ENCODE data around the gene CGNL1.

The CGNL1 gene

DNA sequence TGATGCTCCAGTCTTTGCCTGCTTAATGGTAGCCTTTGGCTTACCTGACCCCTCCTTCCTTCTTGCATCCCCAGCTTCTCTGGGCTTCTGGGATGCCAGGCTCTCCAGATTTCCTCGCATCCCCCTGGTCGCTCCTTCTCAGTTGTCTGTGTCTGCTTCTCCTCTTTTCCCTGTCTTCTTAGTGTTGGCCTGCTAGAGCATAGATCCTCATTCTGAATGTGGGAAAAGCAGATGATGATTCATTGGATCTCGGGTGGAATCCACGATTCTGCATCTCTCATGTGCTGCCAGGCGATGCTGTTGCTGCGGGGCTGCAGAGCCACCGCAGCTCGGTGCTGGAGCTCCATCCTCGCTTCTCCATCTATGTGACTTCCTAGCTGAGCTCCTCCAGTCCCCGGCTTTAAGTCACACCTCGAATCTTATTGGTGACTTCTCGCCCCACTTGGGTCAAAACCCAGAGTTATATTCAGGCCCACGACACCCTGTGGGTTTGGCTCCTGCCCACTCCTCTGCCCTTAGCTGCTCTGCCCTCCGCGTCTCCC lies 47.4 kb downstream of the CGNL1 start:
- no peak for DNase-seq

DNA sequence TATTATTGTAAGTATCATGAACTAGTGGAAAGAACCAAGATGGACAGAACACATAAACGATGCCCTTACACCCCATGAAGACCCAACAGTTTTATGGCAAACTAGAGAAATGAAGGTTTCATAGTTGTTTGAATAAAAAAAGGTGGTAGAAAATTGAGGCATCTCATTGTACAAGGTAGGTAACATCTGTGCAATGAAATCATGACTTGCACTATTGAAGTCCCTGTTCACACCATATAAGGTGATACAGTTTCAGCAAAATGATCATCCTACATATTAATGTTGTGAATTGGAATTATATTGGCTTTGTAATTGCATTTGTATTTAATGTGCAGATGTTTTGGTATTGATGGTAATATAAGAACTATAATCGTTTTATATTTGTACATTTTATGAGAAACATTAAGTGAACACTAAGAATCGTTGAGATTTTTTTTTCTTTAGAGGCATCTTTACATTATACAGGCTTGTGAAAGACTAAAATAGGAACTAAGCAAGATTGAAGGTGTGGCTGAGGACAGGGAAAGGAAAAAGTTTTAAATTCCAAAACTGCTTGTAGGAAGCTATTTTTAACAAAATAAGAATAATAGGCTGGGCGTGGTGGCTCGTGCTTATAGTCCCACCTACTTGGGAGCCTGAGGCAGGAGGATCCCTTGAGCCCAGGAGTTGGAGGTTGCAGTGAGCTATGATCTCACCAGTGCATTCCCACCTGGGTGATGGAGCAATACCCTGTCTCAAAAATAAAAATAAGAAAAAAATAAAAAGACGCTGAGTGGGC lies 48.5 kb downstream of the CGNL1 start:
- no peak for DNase-seq

DNA sequence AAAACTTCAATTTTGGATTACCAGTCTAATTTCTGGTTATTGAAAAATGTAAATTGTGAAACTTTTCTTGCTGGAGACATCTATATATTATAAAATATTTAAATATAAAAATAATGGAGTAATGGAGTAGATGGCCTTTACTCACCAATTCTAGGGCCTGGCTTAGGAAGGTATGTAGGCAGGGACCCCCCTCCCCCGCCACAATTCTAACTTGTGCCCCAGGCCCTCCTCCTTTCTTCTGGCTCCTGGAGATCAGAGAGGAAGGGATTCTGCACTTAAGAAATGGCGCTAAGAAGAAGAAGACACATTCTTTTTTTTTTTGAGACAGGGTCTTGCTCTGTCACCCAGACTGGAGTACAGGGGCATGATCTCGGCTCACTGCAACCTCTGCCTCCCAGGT lies 49.5 kb downstream of the CGNL1 start:
- DNase-seq, result no peak

DNA sequence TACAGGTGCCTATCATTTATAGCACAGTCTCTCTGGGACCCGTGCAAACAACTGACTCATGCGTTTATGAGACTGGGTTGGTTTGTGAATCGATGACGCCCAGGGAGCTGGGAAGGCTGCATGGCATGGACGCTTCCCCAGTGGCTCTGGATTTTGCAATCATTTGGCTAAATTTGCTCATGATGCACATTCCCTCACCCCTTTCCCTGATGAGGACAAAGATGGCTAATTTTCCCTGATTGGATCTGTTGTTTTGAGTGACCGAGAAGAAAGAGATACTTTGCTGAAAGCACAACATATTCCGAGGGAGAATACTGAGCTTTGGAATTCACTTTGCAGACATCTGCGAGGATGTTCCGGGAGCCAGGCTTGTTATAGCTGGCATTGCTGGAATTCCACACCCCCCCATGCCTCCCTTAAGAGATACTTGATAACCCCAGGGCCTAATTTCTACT lies 51.1 kb downstream of the CGNL1 start:
- DNase-seq, result no peak

DNA sequence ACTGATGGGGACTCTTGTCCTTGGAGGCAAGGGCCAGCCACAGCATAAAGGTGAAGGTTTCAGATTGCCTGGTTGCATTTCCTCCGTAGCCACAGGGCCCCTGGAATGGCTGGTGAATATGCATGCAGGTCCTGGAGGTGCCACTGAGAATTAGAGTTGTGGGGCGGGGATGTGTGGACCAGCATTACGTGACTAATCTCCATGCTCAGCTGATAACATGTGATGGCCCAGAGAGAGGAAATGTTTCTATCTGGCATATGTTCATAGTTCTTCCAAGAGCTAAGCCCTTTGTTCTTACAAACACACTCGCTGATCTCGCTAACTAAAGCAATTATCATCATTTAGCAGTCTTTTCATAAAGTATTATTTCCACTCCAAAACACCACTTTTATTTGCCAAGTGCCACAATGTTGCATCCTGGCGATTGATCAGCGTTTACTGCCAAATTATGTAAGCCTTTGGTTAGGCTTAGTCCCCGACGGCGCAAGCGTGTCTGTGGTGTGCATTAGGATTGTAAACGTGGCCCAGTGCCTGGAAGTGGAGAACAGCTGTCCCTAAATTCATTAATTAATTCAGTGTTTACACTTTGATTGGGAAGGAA lies 55.9 kb downstream of the CGNL1 start:
- no peak for DNase-seq

DNA sequence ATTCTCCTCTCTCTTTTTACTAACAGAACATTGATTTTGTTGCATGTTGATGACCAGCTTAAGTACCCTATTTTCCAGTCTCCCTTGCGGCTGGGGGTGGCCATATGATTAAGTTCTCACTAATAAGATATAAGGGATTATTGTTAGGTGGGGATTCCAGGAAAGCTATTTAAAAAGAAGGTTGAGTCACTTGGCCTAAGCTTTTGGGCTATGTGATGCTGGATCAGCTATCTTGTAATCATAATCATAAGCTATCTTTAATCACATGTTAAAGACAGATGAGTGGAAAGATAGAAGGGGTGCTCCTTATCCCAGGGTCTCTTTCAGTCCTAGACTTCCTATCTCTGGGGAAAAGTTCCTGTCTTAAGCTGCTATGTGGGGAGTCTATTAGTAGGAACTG lies 59.9 kb downstream of the CGNL1 start:
- DNase-seq, result no peak

DNA sequence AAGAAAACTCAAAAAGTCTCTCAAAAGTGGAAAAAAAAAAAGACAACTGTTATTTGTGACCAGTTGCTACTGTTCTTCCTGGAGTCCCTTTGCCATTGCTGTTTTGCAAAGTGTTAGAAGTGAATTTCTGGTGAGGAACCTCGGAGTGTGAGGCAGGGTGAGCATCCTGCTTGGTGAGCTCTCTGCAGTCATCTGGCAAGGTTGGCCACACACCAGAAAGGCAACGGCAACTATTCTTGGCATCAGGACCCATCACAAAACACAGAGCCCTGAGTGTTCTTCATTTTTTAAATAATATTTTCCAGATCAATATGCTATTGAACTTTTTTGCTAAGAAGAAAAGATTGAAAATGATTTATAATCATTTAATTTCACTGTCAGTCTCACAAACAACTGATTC lies 60.7 kb downstream of the CGNL1 start:
- no peak for DNase-seq

DNA sequence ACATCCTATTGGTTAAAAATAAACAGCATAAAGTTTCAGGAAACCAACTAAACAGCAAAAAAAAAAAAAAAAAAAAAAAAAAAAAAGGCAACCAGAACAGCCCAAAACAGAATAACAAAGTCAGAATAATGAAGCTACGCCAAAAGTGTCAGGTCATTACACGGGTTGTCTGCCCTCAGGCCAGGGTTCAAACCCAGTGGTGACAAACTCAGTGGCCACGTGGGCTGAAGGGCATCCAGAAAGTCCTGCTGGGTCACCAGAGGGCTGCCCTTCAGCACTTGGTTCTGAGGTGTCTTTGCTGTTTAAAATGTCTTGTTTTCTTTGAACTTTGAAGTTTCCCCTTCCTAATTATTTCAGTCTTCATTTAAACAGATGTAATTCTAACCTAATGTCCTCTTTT lies 61.3 kb downstream of the CGNL1 start:
- no peak for DNase-seq

DNA sequence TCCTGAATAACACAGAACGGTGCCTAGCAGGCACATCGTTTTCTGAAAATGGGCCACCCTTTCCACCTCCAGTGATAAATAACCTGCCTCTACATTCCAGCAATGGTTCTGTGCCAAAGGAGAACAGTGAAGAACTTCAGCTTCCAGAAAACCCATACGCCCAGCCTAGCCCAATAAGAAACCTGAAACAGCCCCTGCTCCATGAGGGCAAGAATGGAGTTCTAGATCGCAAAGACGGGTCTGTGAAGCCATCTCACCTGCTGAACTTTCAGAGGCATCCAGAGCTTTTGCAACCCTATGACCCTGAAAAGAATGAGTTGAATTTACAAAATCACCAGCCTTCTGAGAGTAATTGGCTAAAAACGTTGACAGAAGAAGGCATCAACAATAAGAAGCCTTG lies 61.9 kb downstream of the CGNL1 start:
- DNase-seq, result no peak

DNA sequence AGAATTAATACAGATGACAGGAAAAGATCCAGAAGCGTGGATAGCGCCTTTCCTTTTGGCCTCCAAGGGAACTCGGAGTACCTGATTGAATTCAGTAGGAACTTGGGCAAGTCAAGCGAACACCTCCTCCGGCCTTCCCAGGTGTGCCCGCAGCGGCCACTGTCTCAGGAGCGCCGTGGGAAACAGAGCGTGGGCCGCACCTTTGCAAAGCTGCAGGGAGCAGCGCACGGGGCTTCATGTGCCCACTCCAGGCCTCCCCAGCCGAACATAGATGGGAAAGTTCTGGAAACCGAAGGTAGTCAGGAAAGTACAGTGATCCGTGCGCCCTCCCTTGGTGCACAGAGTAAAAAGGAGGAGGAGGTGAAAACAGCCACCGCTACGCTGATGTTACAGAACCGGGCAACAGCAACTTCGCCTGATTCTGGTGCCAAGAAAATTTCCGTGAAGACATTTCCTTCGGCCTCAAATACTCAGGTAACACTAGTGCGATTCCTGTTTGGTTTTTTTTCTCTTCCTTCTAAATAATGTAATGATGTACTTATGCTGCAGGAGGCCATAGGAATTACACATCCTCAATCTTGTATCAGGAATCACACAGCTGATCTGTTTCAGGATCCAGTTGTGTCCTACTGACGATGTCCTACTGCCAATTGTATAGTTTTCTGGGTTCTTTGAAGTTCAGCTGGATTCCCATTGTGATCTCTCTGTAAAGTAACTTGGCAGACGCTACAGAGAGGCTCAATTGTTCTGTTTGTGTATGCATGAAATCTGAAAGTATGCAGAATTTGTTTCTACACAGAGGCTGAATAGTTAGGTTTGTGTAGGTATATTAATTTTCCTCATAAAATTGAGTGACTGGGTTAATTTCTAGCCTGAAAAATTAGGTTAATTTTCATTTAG lies 63.1 kb downstream of the CGNL1 start:
- no peak for DNase-seq

DNA sequence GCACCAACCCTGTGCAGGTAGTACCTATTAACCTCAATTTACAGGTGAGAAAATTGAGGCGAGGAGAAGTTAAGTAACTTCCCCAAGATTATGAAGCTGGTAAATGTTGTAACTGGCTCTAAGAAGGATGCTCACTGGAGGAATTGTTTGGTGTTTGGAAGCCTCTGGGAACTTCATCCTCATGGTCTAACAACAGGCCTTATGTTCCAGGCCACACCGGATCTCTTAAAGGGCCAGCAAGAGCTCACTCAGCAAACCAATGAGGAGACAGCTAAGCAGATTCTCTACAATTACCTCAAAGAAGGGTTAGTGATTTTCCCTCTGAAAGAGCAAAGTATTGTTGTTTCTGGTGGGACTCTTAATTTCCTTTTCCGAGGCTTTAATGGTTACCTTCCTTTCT lies 63.9 kb downstream of the CGNL1 start:
- no peak for DNase-seq

DNA sequence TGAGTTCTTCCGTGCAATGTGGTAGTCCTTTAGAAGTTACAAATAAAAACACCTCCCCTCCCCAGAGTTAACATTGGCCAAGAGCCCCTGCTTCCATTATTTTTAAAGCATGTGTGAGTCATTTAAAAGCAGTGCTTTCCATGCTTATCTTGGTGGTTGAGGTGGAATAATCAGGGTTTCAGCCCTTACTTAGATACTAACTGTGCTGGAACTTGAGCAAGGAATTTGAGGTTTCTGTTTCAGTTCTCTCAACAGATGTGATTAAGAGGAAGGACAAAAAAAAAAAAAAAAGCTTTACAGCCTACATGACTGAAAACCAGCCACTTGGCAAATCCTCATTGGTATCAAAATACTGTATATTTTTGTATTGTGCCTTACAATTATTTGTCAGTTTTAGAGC lies 64.5 kb downstream of the CGNL1 start:
- DNase-seq, result no peak

DNA sequence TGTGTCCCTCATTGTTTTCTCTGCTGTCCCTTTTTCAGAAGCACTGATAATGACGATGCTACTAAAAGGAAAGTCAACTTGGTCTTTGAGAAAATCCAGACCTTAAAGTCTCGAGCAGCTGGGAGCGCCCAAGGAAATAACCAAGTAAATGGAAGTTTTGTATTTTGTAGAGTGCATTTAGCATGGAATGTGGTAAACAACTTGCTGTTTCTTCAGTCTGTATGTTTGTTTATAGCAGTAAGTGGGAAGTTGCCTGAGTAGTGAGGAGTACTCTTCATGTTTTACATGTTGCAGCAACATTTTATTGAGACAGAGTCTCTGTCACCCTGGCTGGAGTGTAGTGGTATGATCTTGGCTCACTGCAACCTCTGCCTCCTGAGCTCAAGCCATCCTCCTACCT lies 66.0 kb downstream of the CGNL1 start:
- no peak for DNase-seq

DNA sequence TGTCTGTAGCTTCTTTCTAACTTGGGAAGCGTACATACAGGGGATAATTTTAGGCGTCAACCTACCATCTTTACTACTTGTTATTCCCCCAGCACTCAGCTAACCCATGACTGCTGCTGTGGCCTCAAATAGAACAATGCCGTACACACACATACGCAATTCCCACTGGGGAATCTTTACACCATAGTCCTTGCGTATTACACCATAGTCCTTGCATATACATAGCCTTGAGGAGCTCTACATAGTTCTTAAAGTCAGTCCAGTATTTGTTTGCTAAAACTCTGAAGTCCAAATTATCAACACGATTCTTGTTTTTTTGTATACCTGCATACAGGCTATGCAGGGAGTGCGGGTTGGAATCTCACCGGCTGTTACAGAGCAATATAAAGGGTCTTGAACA lies 67.2 kb downstream of the CGNL1 start:
- no peak for DNase-seq

DNA sequence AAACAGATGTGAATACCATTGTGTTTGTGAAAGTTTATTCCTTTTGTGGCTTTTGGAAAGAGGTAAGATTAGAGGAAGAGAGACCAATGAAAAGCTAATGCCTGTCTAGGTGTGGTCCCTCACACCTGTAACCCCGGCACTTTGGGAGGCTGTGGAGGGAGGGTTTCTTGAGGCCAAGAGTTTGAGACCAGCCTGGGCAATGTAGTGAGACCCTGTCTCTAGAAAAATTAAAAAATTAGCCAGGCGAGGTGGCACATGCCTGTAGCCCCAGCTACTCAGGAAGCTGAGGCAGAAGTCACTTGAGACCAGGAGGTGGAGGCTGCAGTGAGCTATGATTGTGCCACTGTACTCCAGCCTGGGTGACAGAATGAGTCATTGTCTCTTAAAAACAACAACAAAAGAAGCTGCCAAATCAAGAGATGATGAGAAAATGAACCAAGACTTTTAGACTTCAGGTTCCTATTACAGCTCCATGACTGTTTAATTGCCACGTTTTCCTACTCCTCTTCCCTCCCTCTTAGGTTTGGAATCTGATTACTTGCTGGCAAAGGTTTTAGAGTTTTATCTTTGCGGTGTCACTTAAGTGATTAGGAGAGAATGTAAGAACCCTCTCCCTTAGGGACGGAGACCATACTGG lies 68.7 kb downstream of the CGNL1 start:
- no peak for DNase-seq

DNA sequence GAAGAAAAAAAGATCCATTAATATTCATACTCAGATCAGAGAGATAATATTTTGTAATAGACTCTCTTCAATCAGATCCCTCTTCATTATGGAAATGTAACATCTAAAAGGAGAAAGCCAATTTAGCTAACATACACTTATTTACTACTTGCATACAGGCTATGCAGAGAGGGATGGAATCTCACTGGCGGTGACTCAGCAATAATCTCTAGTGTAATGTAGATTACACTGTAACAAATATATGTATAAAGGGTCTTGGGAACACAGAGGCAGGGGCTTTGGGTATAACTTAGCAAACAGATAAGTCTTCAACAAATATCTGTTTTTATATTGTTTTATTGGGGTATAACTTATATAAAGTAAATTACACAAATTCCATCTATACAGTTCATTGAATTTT lies 69.6 kb downstream of the CGNL1 start:
- no peak for DNase-seq

DNA sequence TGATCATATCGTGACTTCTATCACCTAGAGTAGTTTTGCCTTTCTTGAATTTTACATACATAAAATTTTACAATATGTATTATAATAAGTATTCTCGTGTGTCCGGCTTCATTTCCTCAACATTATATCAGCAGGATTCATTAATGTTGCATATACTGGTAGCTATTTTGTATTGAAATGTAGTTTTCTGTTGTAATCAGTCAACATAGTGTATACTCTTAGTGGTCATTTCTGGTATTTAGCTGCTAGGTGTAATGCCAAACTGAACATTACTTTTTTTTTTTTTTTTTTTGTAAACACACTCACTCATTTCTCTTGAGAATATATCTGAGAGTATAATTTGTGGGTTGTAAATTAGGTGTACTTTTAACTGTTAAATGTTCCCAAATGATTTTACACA lies 70.1 kb downstream of the CGNL1 start:
- DNase-seq, result no peak

DNA sequence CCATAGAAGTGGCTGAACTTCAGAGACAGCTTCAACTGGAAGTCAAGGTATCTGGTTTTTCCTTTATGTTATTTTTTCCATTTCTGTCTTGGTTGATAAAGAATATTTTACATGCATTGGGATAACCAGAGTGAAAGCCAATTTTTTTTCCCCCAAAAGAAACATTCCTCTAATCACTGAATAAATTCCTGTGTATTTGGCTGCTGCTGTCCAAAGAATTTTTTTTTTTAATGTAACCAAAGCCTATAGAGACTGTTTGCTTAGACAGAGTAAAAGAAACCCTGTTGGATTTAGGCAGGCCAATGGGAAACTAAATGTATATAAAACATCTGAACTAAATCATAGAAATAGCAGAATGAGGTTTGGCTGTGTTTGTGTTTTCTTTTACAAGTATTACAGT lies 75.2 kb downstream of the CGNL1 start:
- DNase-seq, result no peak

DNA sequence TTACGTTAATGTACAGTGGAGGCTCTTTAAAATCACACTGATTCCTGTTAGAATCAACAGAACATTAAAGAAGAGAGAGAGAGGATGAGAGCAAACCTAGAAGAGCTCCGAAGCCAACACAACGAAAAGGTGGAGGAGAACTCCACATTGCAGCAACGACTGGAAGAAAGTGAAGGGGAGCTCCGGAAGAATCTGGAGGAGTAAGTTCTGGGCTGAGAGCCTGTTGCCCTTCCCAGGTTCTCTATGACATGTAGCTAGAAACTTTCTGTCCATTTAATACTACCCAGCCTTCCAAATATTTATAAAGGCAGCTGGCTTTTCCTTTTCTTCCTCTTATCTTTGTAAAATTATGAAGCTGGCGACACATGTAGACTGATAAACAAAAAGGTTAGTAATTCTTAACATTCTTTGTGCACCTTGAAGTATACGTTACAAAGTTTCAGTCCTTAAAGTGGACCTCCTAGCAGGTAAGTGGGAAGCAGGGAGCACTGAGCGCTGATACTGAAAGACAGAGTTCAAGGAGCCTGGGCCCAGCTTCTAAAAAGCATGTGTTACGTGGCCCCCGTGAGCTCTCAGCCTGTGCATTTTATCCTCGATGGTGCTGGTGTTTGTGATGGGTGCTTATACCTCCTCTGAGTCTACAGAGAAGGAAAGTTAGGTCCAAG lies 75.9 kb downstream of the CGNL1 start:
- no peak for DNase-seq

DNA sequence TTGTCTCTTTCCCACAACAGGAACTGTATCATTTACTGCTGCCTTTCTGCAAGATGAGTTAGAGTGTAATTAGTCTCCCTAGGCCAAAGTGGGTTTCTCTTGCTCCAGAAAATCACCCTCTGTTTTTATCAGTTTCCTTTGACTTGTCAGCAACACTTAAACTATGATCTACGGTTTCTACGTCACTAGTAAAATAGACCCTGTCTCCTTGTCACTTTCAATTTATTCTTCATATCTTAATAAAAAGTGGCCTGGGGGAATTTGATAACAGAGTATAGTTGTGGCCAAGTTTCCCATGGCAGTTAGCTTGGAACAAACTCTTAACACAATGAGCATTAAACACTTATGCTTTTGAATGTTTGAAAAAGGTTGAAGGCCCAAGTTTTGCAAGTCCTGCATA lies 79.6 kb downstream of the CGNL1 start:
- no peak for DNase-seq

DNA sequence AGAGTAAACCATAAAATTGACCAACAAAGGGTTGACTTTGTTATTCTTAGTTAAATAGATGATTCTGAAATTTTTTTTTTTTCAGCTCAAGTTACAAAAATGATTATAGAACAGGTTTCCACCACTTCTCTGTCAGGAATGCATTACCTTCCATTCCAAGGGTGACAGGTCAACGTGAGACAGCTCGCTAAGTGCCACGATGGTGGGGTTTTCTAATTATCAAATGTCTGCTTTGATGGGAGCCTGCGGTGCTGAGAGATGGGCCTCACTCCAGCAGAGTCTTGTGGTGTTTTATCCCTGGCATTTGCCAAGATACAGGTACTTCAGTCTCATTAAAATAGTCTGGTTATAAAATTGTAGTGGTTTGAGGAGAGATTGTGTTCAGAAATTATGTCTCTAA lies 80.3 kb downstream of the CGNL1 start:
- DNase-seq, result no peak

DNA sequence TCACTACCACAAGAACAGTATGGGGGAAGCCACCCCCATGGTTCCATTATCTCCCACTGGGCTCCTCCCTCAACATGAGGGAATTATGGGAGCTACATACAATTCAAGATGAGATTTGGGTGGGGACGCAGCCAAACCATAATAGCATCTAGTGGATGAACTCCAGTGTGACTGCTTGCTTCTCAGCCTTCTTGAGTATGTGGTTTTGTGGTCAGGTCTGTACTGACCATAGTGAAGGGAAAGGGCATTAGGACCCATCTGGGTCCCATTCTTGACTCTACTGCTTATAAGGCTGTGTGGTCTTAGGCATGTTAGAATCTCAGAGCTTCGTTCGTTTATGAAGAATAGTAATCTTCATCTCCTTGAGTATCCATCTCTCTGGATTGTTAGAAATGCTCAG lies 81.4 kb downstream of the CGNL1 start:
- no peak for DNase-seq

DNA sequence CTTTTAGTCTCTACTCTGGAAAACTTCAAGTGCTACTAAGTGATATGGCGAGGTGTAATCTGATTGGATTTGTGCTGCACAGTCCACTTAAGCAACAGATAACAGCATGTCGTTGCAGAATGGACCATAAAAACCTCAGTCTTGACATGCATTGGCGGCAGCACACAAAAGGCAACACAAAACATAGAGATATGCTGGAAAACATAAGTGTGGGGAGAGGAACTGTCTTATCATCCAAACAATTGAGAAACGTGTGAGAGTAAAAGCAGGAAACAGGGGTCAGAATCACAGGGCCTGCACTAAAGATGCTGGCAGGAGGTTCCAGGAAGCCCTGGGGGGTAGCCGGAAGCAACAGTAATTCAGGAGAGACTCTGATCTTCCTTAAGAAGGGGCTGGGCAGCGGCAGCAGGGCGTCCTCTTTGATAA lies 82.1 kb downstream of the CGNL1 start:
- DNase-seq, result no peak

Data from stimulated activated CD4-positive, alpha-beta T cell treated with anti-CD3 and anti-CD28 coated beads, Interleukin-1b, Interleukin-23, amount 100 ng/mL, for 48 hours (primary cell).